Astrocyte (in vitro differentiated cells and primary cell): ENCODE results near the gene HNRNPC.

Source experiments
- CTCF ChIP-seq: IDR thresholded peaks from 2 replicates; pipeline ENCODE4 v1.5.1; 2011; ENCODE audit warnings: low read depth, mild to moderate bottlenecking, inconsistent platforms, low read length, moderate library complexity; ENCODE audit not compliant: insufficient read depth
- EZH2 ChIP-seq: IDR thresholded peaks from 2 replicates; pipeline ENCODE4 v1.6.1; 2012; ENCODE audit warnings: mild to moderate bottlenecking, low read length, inconsistent platforms; ENCODE audit not compliant: insufficient read depth

DNA sequence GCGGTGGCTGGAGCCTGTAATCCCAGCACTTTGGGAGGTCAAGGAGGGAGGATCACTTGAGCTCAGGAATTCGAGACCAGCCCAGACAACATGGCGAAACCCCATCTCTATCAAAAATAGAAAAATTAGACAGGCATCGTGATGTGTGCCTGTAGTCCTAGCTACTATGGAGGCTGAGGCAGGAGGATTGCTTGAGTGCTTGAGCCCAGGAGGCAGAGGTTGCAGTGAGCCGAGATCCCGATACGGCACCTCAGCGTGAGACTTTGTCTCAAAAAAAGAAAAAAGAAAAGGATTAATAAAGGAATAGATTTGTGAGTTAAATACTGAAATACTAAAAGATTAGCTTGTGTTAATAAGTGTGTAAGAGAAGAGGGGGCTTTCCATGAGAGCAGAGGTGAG, 40.0 kb upstream of the HNRNPC start:
- TF ChIP-seq CTCF: no peak
- no peak for TF ChIP-seq EZH2
